ENCODE measurements around the gene DDAH2. TPM values are rescaled to one million over a fixed set of nuclear protein-coding genes. Genes with fewer than 3 reads are reported as not detected.

DDAH2 gene
- total RNA-seq, 1 experiment from 2014 or later, result 43.4 TPM

DNA sequence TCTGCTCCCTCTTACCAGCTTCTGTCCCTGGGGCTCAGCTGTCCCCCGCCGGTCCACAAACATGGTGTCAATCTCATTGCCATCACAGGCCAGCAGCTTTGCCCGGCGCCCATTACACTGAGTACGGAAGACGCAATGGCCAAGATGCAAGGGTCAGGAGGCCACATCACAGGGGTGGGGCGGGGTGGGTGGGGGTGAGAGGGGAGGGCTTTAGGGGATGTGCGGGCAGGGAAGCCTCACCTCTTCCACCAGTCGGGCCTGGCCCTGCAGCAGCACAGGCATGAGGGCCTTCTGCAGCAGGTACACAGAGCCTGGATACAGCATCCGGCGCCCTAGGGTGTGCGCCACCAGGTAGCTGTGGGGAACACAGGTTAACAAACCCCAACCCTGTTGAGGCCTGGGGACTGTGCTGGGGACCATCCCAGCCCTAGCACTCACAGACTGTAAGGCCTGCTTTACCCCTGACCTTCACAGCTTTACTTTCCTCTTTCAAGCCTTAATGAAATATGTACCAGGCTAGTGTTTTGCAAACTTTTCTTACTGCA, 37.5 kb downstream of the DDAH2 start:
- Histone ChIP-seq H3K36me3 (ENCODE audit: control insufficient read depth in 1 of 2, insufficient read depth in 2 of 2, low read length in 2 of 2) (peaks cover 19 to 25% of the 10 kb centered on the region in 2 experiments; a peak in 3 of 4 replicates), H2AFZ (ENCODE audit: low read depth, low read length, poor library complexity, severe bottlenecking) (no peak overlapping the region), H3K4me3 (replicated peaks in 1 of 2; ENCODE audit: low read depth in 1 of 2, low read length in 2 of 2) (no peak overlapping the region), H3K9me2 (ENCODE audit: insufficient read depth) (no peaks in the 10 kb centered on the region), H4K20me1 (ENCODE audit: insufficient read depth) (no peaks in the 10 kb centered on the region), H3K27ac (ENCODE audit: low read depth, low read length) (no peak overlapping the region), H3K4me2 (ENCODE audit: low read length) (no peak overlapping the region), H3K9ac (ENCODE audit: low read length) (no peak overlapping the region), H3K4me1 (ENCODE audit: control insufficient read depth in 1 of 2, insufficient read depth in 2 of 2, low read length in 2 of 2) (peaks cover 11 to 16% of the 10 kb centered on the region in 2 experiments), H3K79me2 (ENCODE audit: insufficient read depth, low read length) (no peaks in the 10 kb centered on the region), H3K9me3 (ENCODE audit: control insufficient read depth in 1 of 2, insufficient read depth in 1 of 2, low read depth in 1 of 2, low read length in 2 of 2) (no peaks in the 10 kb centered on the region), H3K27me3 (ENCODE audit: insufficient read depth, low read length) (no peaks in the 10 kb centered on the region)
- ChIA-PET CTCF (no interaction called here), POLR2A (interaction anchor here (0.5 to 1.4 kb wide), 2 partner anchors 136 to 144 kb away, joined by 3 to 5 read pairs; partner anchors contain the start of genes HSPA1B and NFKBIL1), RAD21 (ENCODE audit: low non-redundant PET in 1 of 2, low total read pairs in 2 of 2, uncharacterized antibody in 2 of 2, unreplicated experiment in 2 of 2) (no interaction called here)
- DNase-seq (ENCODE audit: low read depth, low spot score) (no peak), ATAC-seq (no peak)
- TF ChIP-seq POLR2A (IDR thresholded peaks at IDR 0.05; ENCODE audit: borderline replicate concordance, extremely low read depth, insufficient read depth, insufficient read length) (no peak), ZFX (IDR thresholded peaks at IDR 0.05) (no peak), JUND (IDR thresholded peaks at IDR 0.05) (no peak), SRF (IDR thresholded peaks at IDR 0.05; ENCODE audit: low read depth) (no peak), SIN3A (IDR thresholded peaks at IDR 0.05; ENCODE audit: low read depth) (no peak)
- TF ChIP-seq, protein P1, sequence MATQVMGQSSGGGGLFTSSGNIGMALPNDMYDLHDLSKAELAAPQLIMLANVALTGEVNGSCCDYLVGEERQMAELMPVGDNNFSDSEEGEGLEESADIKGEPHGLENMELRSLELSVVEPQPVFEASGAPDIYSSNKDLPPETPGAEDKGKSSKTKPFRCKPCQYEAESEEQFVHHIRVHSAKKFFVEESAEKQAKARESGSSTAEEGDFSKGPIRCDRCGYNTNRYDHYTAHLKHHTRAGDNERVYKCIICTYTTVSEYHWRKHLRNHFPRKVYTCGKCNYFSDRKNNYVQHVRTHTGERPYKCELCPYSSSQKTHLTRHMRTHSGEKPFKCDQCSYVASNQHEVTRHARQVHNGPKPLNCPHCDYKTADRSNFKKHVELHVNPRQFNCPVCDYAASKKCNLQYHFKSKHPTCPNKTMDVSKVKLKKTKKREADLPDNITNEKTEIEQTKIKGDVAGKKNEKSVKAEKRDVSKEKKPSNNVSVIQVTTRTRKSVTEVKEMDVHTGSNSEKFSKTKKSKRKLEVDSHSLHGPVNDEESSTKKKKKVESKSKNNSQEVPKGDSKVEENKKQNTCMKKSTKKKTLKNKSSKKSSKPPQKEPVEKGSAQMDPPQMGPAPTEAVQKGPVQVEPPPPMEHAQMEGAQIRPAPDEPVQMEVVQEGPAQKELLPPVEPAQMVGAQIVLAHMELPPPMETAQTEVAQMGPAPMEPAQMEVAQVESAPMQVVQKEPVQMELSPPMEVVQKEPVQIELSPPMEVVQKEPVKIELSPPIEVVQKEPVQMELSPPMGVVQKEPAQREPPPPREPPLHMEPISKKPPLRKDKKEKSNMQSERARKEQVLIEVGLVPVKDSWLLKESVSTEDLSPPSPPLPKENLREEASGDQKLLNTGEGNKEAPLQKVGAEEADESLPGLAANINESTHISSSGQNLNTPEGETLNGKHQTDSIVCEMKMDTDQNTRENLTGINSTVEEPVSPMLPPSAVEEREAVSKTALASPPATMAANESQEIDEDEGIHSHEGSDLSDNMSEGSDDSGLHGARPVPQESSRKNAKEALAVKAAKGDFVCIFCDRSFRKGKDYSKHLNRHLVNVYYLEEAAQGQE (IDR thresholded peaks at IDR 0.05; ENCODE audit: low read depth), result no peak
- intact Hi-C loops (cut with micrococcal nuclease), result no loop called here
- no TSS peak for BruUV-seq (replicated peaks)

GRCh38 chr6:31691078-31691463, 38.0 kb downstream of the DDAH2 start:
- Histone ChIP-seq H3K9ac (ENCODE audit: low read length) (peak overlapping the region; percentile 30; the same call in 1 of the 2 replicates), H3K4me3 (replicated peaks in 1 of 2; ENCODE audit: low read depth in 1 of 2, low read length in 2 of 2) (no peak overlapping the region), H3K4me1 (ENCODE audit: control insufficient read depth in 1 of 2, insufficient read depth in 2 of 2, low read length in 2 of 2) (peaks cover 11 to 16% of the 10 kb centered on the region in 2 experiments), H3K79me2 (ENCODE audit: insufficient read depth, low read length) (no peaks in the 10 kb centered on the region), H3K36me3 (ENCODE audit: control insufficient read depth in 1 of 2, insufficient read depth in 2 of 2, low read length in 2 of 2) (peaks cover 13 to 25% of the 10 kb centered on the region in 2 experiments; a peak in 2 of 4 replicates), H4K20me1 (ENCODE audit: insufficient read depth) (no peaks in the 10 kb centered on the region), H3K27me3 (ENCODE audit: insufficient read depth, low read length) (no peaks in the 10 kb centered on the region), H3K9me3 (ENCODE audit: control insufficient read depth in 1 of 2, insufficient read depth in 1 of 2, low read depth in 1 of 2, low read length in 2 of 2) (no peaks in the 10 kb centered on the region), H3K9me2 (ENCODE audit: insufficient read depth) (no peaks in the 10 kb centered on the region), H2AFZ (ENCODE audit: low read depth, low read length, poor library complexity, severe bottlenecking) (no peak overlapping the region), H3K27ac (ENCODE audit: low read depth, low read length) (0 out of 2 replicates have a peak overlapping the region, but pooled peaks have one; percentile 23), H3K4me2 (ENCODE audit: low read length) (peak overlapping the region; percentile 47)
- ChIA-PET CTCF (interaction anchor here (0.7 to 1.1 kb wide), 2 partner anchors 39 to 172 kb away, joined by 3 read pairs; partner anchors contain the start of gene NEU1), RAD21 (ENCODE audit: low non-redundant PET in 1 of 2, low total read pairs in 2 of 2, uncharacterized antibody in 2 of 2, unreplicated experiment in 2 of 2) (no interaction called here), POLR2A (interaction anchor here (0.5 to 1.4 kb wide), 3 partner anchors 12 to 144 kb away, joined by 3 to 5 read pairs (median 3); partner anchors contain the start of genes ABHD16A, HSPA1B and NFKBIL1)
- BruUV-seq (replicated peaks), result no TSS peak
- ATAC-seq, result no peak
- TF ChIP-seq ELF1 (IDR thresholded peaks at IDR 0.05; ENCODE audit: borderline replicate concordance, low read depth) (no peak), CEBPB (IDR thresholded peaks at IDR 0.05; ENCODE audit: low read depth) (no peak), EZH2phosphoT487 (IDR thresholded peaks at IDR 0.05; ENCODE audit: borderline replicate concordance) (no peak), FOSL1 (IDR thresholded peaks at IDR 0.05; ENCODE audit: low read depth) (no peak), POLR2A (IDR thresholded peaks at IDR 0.05; ENCODE audit: borderline replicate concordance, extremely low read depth, insufficient read depth, insufficient read length) (no peak), POLR2AphosphoS5 (IDR thresholded peaks at IDR 0.05; ENCODE audit: low read depth, low read length) (no peak), JUND (IDR thresholded peaks at IDR 0.05) (no peak), TCF7L2 (IDR thresholded peaks at IDR 0.05; ENCODE audit: borderline replicate concordance, extremely low read depth, insufficient read depth, insufficient read length) (no peak)
- intact Hi-C loops (cut with micrococcal nuclease), result no loop called here
- no peak for DNase-seq (ENCODE audit: low read depth, low spot score)
